Peyer's patch (tissue), 4 donors: ENCODE data around the gene DNASE2B. TPM values are rescaled to one million over a fixed set of nuclear protein-coding genes. Genes with fewer than 3 reads are reported as not detected.

Experiments used
- DNase-seq, 3 donors: peaks; one replicate each; pipeline ENCODE4 v3.0.0-alpha.2; 2017 to 2019
- H3K27ac ChIP-seq, 4 donors: fragments of 200-600 bp; sonication (generic); one replicate each; pipeline ENCODE4 v1.5.1; 2016 to 2019
- H3K27me3 ChIP-seq, 2 donors: fragments of 200-600 bp; sonication (generic); one replicate each; pipeline ENCODE4 v1.5.1; 2019
- H3K36me3 ChIP-seq, 3 donors: fragments of 200-600 bp; sonication (generic); one replicate each; pipeline ENCODE4 v1.5.1; 2016 to 2019
- H3K4me1 ChIP-seq, 4 donors: fragments of 200-600 bp; sonication (generic); one replicate each; pipeline ENCODE4 v1.5.1; 2016 to 2019
- H3K4me3 ChIP-seq, 4 donors: fragments of 200-600 bp; sonication (generic); 1 replicate in 3 of 4; 2 replicates in 1 of 4; pipeline ENCODE4 v1.5.1; 2016 to 2019; ENCODE audit warnings: mild to moderate bottlenecking in 1 of 4
- H3K9me3 ChIP-seq, 4 donors: fragments of 200-600 bp; sonication (generic); one replicate each; pipeline ENCODE4 v1.5.1; 2016 to 2019; ENCODE audit warnings: mild to moderate bottlenecking in 1 of 4
- POLR2A ChIP-seq, 2 donors: fragments of 450-650 bp; IDR thresholded peaks; one replicate each; pipeline ENCODE4 v1.5.1; 2017; ENCODE audit warnings: antibody characterized with exemption in 2 of 2, mild to moderate bottlenecking in 2 of 2, moderate library complexity in 2 of 2
- total RNA-seq, 4 donors: library from RNA; depleted of rRNA; stranded (reverse); fragments of >200 nt; gene quantifications; one replicate each; pipeline ENCODE4 v1.1.0, GENCODE V29; 2016
- TF ChIP-seq, protein P1 (sequence below), 6 experiments: fragments of 450-650 bp in 4 of 6; fragments of 200-600 bp in 2 of 6; sonication (generic) in 1 of 6; IDR thresholded peaks; one replicate each; pipeline ENCODE4 v1.5.1; 2017 to 2019; ENCODE audit warnings: antibody characterized with exemption in 6 of 6, mild to moderate bottlenecking in 3 of 6, moderate library complexity in 1 of 6

Gene DNASE2B
- total RNA-seq, 4 donors from 2014 or later = not detected

DNA sequence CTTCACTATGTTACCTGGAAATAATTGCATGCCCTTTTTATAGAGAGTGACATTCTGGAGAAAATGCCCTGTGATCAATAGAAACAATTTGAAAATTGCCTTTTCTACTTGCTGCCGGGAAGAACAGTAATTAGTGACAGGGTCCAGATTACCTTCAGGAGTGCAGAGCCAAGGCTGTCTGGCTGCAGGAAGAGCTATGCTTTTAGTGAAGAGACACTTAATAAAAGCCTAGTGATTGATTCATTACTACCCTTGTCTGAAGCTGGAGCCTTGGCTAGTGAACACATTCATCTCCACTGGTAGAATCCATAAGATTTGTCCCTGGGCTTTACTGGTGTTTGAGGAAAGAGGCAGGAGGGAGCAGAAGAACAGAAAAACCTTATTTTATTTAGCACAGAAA, 12.9 kb upstream of the DNASE2B start:
- Histone ChIP-seq H3K36me3 (no peaks in the 10 kb centered on the region), H3K27me3 (no peaks in the 10 kb centered on the region), H3K27ac (no peak overlapping the region), H3K9me3 (no peaks in the 10 kb centered on the region), H3K4me3 (no peak overlapping the region), H3K4me1 (no peaks in the 10 kb centered on the region)
- DNase-seq = no peak
- TF ChIP-seq POLR2A (IDR thresholded peaks at IDR 0.05) = no peak
- TF ChIP-seq, protein P1, sequence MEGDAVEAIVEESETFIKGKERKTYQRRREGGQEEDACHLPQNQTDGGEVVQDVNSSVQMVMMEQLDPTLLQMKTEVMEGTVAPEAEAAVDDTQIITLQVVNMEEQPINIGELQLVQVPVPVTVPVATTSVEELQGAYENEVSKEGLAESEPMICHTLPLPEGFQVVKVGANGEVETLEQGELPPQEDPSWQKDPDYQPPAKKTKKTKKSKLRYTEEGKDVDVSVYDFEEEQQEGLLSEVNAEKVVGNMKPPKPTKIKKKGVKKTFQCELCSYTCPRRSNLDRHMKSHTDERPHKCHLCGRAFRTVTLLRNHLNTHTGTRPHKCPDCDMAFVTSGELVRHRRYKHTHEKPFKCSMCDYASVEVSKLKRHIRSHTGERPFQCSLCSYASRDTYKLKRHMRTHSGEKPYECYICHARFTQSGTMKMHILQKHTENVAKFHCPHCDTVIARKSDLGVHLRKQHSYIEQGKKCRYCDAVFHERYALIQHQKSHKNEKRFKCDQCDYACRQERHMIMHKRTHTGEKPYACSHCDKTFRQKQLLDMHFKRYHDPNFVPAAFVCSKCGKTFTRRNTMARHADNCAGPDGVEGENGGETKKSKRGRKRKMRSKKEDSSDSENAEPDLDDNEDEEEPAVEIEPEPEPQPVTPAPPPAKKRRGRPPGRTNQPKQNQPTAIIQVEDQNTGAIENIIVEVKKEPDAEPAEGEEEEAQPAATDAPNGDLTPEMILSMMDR (IDR thresholded peaks at IDR 0.05) = no peak

DNA sequence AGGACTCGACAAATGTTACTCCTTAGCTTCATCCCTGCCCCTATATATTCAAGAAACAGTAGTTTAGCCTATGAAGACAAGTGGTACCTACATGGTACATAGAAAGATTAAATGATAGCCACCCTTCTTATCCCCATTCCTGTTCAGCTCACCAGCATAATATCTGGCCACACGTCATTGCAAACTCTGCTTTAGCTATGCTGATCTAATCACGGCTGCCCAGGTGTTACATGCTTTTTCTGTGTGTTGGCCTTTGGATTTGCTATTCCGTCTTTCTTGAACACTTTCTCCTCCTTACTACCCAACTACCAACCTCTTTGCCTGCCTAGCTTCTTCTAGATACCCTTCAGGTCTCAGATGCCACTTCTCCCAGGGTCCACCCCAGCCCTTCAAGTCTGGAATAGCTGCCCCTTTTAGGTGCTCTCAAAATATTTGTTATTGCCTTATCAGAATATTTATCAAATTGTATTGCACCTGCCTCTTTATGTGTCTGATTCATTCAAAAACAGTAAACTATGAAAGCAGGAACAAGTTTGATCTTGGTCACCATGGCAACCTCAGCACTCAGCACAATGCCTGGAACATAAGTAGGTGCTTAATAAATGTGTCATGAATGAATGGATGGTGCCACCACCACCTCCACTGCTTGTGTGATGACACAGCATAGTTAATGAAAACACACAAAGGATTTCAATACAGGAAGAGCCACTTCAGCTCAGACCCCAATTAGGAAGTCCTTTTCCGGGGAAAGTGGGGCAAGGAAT, 11.4 kb upstream of the DNASE2B start:
- H3K4me1 ChIP-seq = no peaks in the 10 kb centered on the region
- no peaks in the 10 kb centered on the region for H3K36me3 ChIP-seq
- TF ChIP-seq, protein P1 (IDR thresholded peaks at IDR 0.05) = no peak
- TF ChIP-seq POLR2A (IDR thresholded peaks at IDR 0.05) = no peak
- no peaks in the 10 kb centered on the region for H3K27me3 ChIP-seq
- no peak for DNase-seq
- no peaks in the 10 kb centered on the region for H3K9me3 ChIP-seq
- no peak overlapping the region for H3K27ac ChIP-seq
- H3K4me3 ChIP-seq = no peak overlapping the region

DNA sequence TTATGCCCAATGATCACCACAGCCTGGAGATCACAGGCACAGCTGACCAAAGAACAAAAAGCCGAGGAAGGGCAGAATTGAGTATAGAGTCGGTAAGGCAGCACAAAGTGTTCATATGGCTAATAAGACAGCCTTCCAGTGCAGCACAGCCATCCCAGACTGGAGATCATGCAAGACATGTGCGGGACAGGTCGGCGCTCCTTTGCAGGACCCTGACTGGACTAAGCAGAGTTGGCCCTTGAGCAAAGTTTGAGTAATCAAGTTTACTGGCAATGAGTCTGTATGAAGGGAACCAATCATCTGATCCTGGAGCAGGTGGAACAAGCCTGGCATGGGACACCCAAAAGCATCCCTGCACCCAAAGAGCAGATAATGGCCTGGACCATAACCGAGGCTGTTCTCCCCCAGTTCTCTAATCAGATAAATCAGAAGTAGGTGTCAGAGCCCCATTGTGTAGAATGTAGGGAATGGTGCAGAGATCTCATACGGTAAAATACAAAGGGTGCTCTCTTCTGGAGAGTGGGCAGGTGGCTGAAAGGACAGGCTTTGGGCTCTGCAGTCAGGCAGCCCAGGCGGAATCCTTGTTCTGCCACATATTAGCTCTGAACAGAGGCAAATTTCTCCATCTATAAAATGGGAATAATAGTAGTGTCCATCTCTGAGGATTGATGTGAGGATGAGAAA, 10.7 kb upstream of the DNASE2B start:
- Histone ChIP-seq H3K9me3 (no peaks in the 10 kb centered on the region), H3K27ac (no peak overlapping the region), H3K4me3 (no peak overlapping the region), H3K4me1 (no peaks in the 10 kb centered on the region), H3K36me3 (no peaks in the 10 kb centered on the region), H3K27me3 (no peaks in the 10 kb centered on the region)
- TF ChIP-seq POLR2A (IDR thresholded peaks at IDR 0.05) = no peak
- TF ChIP-seq, protein P1 (IDR thresholded peaks at IDR 0.05) = no peak
- no peak for DNase-seq

DNA sequence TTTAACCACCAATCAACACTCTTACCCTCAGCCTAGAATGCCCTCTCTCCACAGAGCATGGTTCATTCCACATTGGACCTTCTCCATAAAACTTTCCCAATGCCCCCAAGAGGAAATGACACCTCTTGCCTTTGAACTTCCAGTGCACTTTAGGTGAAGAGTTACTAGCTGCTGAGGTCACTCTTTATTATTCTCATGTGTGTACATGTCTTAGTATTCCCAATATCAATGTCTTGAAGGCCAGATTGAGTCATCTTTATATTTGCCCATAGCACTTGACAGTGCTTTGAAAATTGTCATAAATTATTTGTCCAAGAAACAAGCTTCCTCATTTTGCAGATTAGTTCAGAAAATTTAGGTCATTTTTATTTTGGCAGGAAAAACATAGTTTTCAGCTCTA, 8.1 kb upstream of the DNASE2B start:
- DNase-seq = no peak
- no peaks in the 10 kb centered on the region for H3K27me3 ChIP-seq
- no peaks in the 10 kb centered on the region for H3K9me3 ChIP-seq
- H3K4me3 ChIP-seq = no peak overlapping the region
- no peaks in the 10 kb centered on the region for H3K36me3 ChIP-seq
- no peak overlapping the region for H3K27ac ChIP-seq
- no peaks in the 10 kb centered on the region for H3K4me1 ChIP-seq
- TF ChIP-seq, protein P1 (IDR thresholded peaks at IDR 0.05) = no peak
- TF ChIP-seq POLR2A (IDR thresholded peaks at IDR 0.05) = no peak

DNA sequence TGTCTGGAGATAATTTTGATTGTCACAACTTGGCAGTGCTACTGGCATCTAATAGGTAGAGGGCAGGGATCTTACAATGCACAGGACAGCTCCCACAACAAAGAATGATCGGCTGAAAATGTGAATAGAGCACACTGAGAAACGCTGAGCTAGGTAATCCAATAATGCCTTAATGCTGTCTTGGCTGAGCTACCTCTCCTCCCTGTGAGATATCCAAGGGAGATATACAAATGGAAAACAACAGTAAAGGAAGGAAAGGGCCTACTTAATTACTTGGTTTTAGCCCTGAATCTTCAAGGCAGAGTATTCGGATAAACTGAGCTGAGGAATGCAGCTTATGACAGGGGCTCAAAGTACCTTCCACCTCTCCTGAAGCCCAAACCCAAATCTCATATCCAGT, 2.9 kb downstream of the DNASE2B start:
- no peak overlapping the region for H3K27ac ChIP-seq
- H3K36me3 ChIP-seq = no peaks in the 10 kb centered on the region
- H3K27me3 ChIP-seq = no peaks in the 10 kb centered on the region
- no peak for DNase-seq
- no peaks in the 10 kb centered on the region for H3K9me3 ChIP-seq
- H3K4me1 ChIP-seq = no peaks in the 10 kb centered on the region
- no peak overlapping the region for H3K4me3 ChIP-seq
- no peak for TF ChIP-seq POLR2A (IDR thresholded peaks at IDR 0.05)

DNA sequence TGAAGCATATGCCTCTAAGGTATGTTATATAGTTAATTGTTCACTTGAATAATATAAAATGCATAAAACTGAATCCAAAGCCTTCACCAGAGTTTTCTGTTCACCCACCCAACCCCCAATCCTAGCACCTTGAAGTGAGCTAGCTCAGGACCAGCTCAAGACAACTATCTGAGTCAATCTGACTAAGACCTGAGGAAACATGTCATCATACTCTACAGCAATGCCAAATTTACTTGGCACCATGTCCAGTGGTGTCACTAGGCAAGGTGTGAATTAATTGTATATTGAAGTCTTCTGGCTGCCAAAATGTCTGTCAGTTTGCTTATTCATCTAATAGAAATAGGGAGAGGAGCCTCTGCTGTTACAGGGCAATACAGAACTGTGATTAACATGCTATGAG, 3.8 kb downstream of the DNASE2B start:
- Histone ChIP-seq H3K27ac (no peak overlapping the region), H3K4me1 (no peaks in the 10 kb centered on the region), H3K4me3 (no peak overlapping the region), H3K27me3 (no peaks in the 10 kb centered on the region), H3K9me3 (no peaks in the 10 kb centered on the region), H3K36me3 (no peaks in the 10 kb centered on the region)
- no peak for TF ChIP-seq POLR2A (IDR thresholded peaks at IDR 0.05)
- TF ChIP-seq, protein P1 (IDR thresholded peaks at IDR 0.05) = no peak
- no peak for DNase-seq
